Activated T-helper 2 cell treated with anti-CD3 and anti-CD28 coated beads, Interferon-gamma antibody, Interleukin-2, Interleukin-4, amounts not matched to agents 10 μg/mL and 5 μg/mL and 100 μg/mL, durations not matched to agents 14 hours and 24 hours and 36 hours (primary cell): ENCODE data around the gene TMIGD3. TPM values are rescaled to one million over a fixed set of nuclear protein-coding genes. Genes with fewer than 3 reads are reported as not detected.

Experiments
- DNase-seq: peaks from one replicate; pipeline ENCODE4 v3.0.0; 2021; ENCODE audit warnings: low spot score
- H3K27ac Mint-ChIP-seq: one replicate; pipeline ENCODE4 v1.8.0; 2021; ENCODE audit warnings: mixed read lengths
- H3K27me3 Mint-ChIP-seq: one replicate; pipeline ENCODE4 v1.8.0; 2021; ENCODE audit warnings: low read depth, mixed read lengths
- H3K36me3 Mint-ChIP-seq: one replicate; pipeline ENCODE4 v1.8.0; 2021; ENCODE audit warnings: low read depth, mixed read lengths
- H3K4me1 Mint-ChIP-seq: one replicate; pipeline ENCODE4 v1.8.0; 2021; ENCODE audit warnings: low read depth, mixed read lengths
- H3K4me3 Mint-ChIP-seq: one replicate; pipeline ENCODE4 v1.8.0; 2021; ENCODE audit warnings: low read depth, mild to moderate bottlenecking, moderate library complexity, mixed read lengths
- H3K9me3 Mint-ChIP-seq: one replicate; pipeline ENCODE4 v1.8.0; 2021; ENCODE audit warnings: mixed read lengths
- intact Hi-C: fragments of 100-400 bp; cut with micrococcal nuclease; formaldehyde crosslinking; loops from one replicate; pipeline ENCODE4 v1.15.1; 2023
- total RNA-seq: library from RNA; stranded (reverse); gene quantifications from 2 replicates; pipeline ENCODE4 v1.2.3, GENCODE V29; 2022

The TMIGD3 gene
- total RNA-seq, 1 donor from 2014 or later = 0.30 TPM

DNA sequence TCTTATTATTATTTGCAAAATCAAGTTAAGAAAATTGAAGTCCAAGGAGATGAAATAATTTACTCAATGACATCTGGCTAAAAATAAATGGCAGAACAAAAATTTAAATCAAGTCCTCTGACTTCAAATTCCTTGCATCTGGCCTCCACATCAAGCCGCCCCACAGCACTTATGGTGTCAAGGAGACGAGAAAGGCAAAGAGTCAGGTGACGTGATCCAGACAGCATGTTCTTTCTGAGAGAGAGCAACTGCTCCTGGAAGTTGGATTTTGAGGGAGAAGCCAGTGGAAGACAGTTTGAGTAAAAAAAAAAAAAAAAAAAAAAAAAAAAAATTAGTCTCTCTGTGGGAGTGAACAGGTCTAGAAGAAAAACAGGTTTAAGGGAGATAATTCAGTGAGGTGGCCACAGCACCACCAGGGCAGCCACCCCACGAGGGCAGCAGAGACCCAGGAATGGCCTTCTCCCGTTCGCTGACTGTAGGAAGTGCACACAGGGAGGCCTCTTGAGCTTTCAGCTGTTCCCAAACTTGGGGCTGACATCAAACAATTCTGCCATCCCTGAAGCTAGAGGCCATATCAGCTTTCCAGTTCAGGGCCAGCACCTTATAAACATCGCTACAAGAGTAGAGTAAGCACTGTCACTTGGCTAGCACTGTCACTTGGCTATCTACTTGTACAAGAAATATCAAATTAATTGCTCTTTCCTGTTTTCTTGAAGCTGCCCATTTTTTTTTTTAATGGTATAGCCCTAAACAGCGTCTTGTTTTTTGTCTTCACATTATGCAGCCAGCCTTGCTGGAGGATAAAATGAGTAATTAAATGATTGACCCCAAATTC is 21.8 kb downstream of the TMIGD3 start:
- Mint-ChIP-seq H3K4me1 (peaks cover 27% of the 10 kb centered on the region), H3K4me3 (no peak overlapping the region), H3K36me3 (peaks cover 13% of the 10 kb centered on the region), H3K27me3 (peaks cover 9% of the 10 kb centered on the region), H3K27ac (no peak overlapping the region), H3K9me3 (no peaks in the 10 kb centered on the region)
- intact Hi-C loops = loop anchor here (1.0 kb wide), 1 partner anchor 266 kb away; no protein-coding TSS in a partner anchor
- DNase-seq = peak; percentile 42

DNA sequence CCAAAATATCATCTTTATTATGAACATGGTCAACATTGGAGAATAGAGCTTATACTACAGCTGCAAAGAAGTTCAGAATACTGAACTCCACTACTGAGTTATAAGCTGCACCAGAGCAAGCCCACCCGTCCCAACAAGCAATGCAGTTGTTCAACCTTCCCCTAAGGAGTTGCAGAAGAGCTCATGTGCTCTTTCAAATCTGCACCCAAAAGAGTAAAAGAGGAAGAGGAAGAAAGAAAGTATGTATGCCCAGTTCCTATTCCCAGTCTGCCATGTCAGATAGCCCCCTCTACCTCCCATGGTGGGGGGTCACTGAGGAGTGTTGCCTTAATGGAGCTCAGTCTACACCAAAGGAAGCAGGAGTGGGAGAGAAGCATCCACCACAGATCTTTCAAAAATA is 22.8 kb downstream of the TMIGD3 start:
- no peak for DNase-seq
- Mint-ChIP-seq H3K4me3 (no peak overlapping the region), H3K27ac (no peak overlapping the region), H3K4me1 (peaks cover 37% of the 10 kb centered on the region), H3K9me3 (no peaks in the 10 kb centered on the region), H3K36me3 (peaks cover 13% of the 10 kb centered on the region), H3K27me3 (peaks cover 9% of the 10 kb centered on the region)
- intact Hi-C loops = loop anchor here (1.0 kb wide), 1 partner anchor 267 kb away; no protein-coding TSS in a partner anchor

DNA sequence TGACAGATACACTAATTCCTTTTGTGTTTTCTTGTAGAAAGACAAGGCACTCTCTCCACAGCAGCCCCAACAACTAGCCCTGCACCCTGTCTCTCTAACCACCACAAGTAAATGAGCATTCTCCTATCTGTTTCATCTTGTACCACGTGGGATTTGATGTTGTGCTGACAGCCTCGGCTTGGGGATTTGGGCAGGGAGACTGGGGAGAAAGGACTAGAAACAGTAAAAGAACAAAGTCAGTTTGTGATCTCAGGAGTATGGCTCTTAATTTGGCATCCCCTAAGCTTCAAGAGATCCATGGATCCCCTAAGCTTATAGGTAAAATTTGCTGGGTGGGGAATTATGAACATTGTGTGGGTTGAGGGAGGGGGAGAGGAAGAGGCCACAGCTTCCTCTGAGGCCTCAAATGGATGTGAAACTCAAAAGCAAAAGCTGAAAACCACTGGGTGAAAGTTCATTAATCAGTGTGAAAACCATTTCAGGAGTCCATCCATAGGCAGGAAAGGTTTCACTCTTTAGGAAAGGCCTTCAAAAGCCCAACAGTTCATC is 26.6 kb downstream of the TMIGD3 start:
- DNase-seq = peak; percentile 59
- peak overlapping the region; percentile 70 for H3K27ac Mint-ChIP-seq
- H3K27me3 Mint-ChIP-seq = peaks cover 9% of the 10 kb centered on the region
- intact Hi-C loops = loop anchor here (1.0 to 10.0 kb wide), 6 partner anchors 20 to 842 kb away; partner anchors contain the start of genes CD53, CHI3L2 and DDX20
- no peaks in the 10 kb centered on the region for H3K9me3 Mint-ChIP-seq
- peaks cover 20% of the 10 kb centered on the region for H3K36me3 Mint-ChIP-seq
- H3K4me1 Mint-ChIP-seq = peaks cover 53% of the 10 kb centered on the region
- peak overlapping the region; percentile 44 for H3K4me3 Mint-ChIP-seq

- H3K4me1 Mint-ChIP-seq = peaks cover 49% of the 10 kb centered on the region
- H3K36me3 Mint-ChIP-seq = peaks cover 20% of the 10 kb centered on the region
- intact Hi-C loops = loop anchor here (2.0 to 10.0 kb wide), 5 partner anchors 21 to 841 kb away; partner anchors contain the start of genes CD53 and CHI3L2
Measured at GRCh38 chr1:111476214-111476613, 27.2 kb downstream of the TMIGD3 start.

GRCh38 chr1:111475701-111476100 is 27.7 kb downstream of the TMIGD3 start:
- peaks cover 7% of the 10 kb centered on the region for H3K27me3 Mint-ChIP-seq
- peak overlapping the region; percentile 70 for H3K27ac Mint-ChIP-seq
- peak overlapping the region; percentile 44 for H3K4me3 Mint-ChIP-seq
- H3K4me1 Mint-ChIP-seq = peaks cover 49% of the 10 kb centered on the region
- intact Hi-C loops = loop anchor here (1.0 to 10.0 kb wide), 7 partner anchors 21 to 841 kb away; partner anchors contain the start of genes ATP5PB, CD53, CHI3L2 and WDR77
- peaks cover 20% of the 10 kb centered on the region for H3K36me3 Mint-ChIP-seq
- H3K9me3 Mint-ChIP-seq = no peaks in the 10 kb centered on the region
- peak; percentile 30 for DNase-seq

More at GRCh38 chr1:111476214-111476613, 27.2 kb downstream of the TMIGD3 start:
- Mint-ChIP-seq H3K27ac (peak overlapping the region; percentile 70), H3K4me3 (peak overlapping the region; percentile 44), H3K9me3 (no peaks in the 10 kb centered on the region), H3K27me3 (peaks cover 9% of the 10 kb centered on the region)
- no peak for DNase-seq

- Mint-ChIP-seq H3K27me3 (peaks cover 1% of the 10 kb centered on the region), H3K4me3 (peak overlapping the region; percentile 76), H3K9me3 (no peaks in the 10 kb centered on the region), H3K4me1 (peaks cover 49% of the 10 kb centered on the region), H3K36me3 (peaks cover 20% of the 10 kb centered on the region), H3K27ac (no peak overlapping the region)
- intact Hi-C loops = loop anchor here (10.0 kb wide), 3 partner anchors 250 to 840 kb away; partner anchors contain the start of genes CD53 and CHI3L2
- DNase-seq = no peak
Measured at GRCh38 chr1:111474521-111474920, 28.9 kb downstream of the TMIGD3 start.

DNA sequence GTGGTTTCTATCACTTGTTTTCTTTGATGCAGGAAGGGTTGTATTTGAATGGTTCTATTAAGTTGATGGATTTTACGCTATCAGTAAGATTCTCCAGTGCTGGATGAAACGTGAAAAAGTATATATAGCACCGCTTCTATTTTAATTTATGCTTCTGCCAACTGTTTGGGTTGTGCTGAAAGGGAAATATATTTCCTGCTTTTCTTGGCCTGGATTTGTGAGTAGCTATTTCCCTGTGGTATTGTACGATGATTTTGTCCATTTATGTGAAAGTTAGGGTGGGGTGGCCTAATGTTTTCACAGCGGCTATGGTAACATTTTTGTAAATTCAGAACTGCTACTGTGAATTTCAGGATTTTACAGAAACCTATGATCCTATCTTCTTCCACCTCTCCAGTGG is 29.3 kb downstream of the TMIGD3 start:
- peaks cover 1% of the 10 kb centered on the region for H3K27me3 Mint-ChIP-seq
- peak overlapping the region; percentile 76 for H3K4me3 Mint-ChIP-seq
- DNase-seq = no peak
- peaks cover 20% of the 10 kb centered on the region for H3K36me3 Mint-ChIP-seq
- no peaks in the 10 kb centered on the region for H3K9me3 Mint-ChIP-seq
- intact Hi-C loops = loop anchor here (10.0 kb wide), 3 partner anchors 249 to 839 kb away; partner anchors contain the start of genes CD53 and CHI3L2
- peak overlapping the region; percentile 80 for H3K27ac Mint-ChIP-seq
- peaks cover 49% of the 10 kb centered on the region for H3K4me1 Mint-ChIP-seq

GRCh38 chr1:111471538-111471937 is 31.9 kb downstream of the TMIGD3 start:
- DNase-seq = no peak
- Mint-ChIP-seq H3K9me3 (no peaks in the 10 kb centered on the region), H3K27me3 (no peaks in the 10 kb centered on the region), H3K27ac (peak overlapping the region; percentile 34), H3K4me1 (peaks cover 34% of the 10 kb centered on the region), H3K36me3 (peaks cover 15% of the 10 kb centered on the region), H3K4me3 (no peak overlapping the region)
- intact Hi-C loops = loop anchor here (10.0 kb wide), 3 partner anchors 247 to 837 kb away; partner anchors contain the start of genes CD53 and CHI3L2

DNA sequence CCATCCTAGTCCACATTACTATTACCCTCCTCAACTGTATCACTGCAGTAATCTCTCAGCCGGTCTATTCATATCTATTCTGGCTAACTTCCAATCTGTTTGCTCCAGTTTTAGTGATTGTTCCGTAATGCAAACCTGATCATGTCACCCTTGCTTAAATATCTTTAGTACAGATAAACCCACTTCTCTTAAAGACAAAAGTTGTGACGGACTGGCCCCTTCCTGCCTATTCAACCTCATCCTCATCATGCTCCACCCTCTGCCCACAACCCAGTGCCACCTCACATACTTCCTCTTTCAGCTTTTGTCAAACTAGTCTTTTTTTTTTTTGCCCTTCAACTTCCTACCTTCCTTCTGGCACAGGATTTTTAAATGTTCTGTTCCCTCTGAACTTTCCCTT is 32.4 kb downstream of the TMIGD3 start:
- Mint-ChIP-seq H3K27me3 (no peaks in the 10 kb centered on the region), H3K4me1 (peaks cover 28% of the 10 kb centered on the region), H3K27ac (no peak overlapping the region), H3K4me3 (no peak overlapping the region), H3K36me3 (peaks cover 15% of the 10 kb centered on the region), H3K9me3 (no peaks in the 10 kb centered on the region)
- DNase-seq = peak; percentile 65
- intact Hi-C loops = loop anchor here (10.0 kb wide), 3 partner anchors 246 to 836 kb away; partner anchors contain the start of genes CD53 and CHI3L2

DNA sequence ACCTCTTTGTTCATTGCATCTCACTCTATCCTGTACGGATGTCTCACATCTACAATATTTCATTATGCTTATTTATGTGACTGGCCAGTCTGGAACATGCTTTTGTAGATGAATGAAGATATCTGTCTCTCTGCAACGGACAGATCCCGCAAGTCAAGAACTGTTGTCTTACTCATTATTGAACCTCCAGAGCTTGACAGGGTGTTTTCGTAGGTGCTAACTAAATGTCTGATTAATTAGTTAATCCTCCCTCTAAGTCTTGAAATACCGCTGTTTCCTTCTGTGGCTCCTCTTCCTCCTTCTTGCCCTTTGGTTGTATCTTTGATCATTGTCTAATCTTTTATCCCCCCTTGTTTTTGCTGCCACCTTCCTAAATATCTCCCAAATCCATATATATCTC is 32.8 kb downstream of the TMIGD3 start:
- Mint-ChIP-seq H3K27me3 (no peaks in the 10 kb centered on the region), H3K27ac (no peak overlapping the region), H3K9me3 (no peaks in the 10 kb centered on the region), H3K4me1 (peaks cover 24% of the 10 kb centered on the region), H3K36me3 (peaks cover 15% of the 10 kb centered on the region), H3K4me3 (no peak overlapping the region)
- intact Hi-C loops = loop anchor here (10.0 kb wide), 3 partner anchors 246 to 836 kb away; partner anchors contain the start of genes CD53 and CHI3L2
- no peak for DNase-seq

DNA sequence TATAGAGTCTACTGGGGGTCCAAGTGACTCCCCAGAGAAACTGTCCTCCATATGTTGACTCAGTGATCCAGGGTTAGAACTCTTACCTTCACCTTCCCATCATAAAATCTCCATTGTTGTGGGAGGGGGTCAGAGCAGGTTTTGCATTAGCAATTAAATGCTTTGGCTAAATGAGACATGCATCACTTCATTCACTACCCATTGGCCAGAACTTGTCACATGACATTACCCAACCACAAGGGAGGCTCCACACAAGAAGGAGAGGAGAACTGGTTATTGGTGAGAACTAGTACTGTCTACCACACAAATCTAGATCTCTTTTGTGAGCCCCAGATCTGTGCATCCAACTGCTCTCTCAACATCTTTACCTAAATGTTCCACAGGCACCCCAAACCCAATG is 33.9 kb downstream of the TMIGD3 start:
- no peak for DNase-seq
- H3K4me1 Mint-ChIP-seq = peaks cover 17% of the 10 kb centered on the region
- H3K4me3 Mint-ChIP-seq = no peak overlapping the region
- no peak overlapping the region for H3K27ac Mint-ChIP-seq
- peaks cover 23% of the 10 kb centered on the region for H3K36me3 Mint-ChIP-seq
- no peaks in the 10 kb centered on the region for H3K9me3 Mint-ChIP-seq
- no peaks in the 10 kb centered on the region for H3K27me3 Mint-ChIP-seq
- intact Hi-C loops = no loop called here

GRCh38 chr1:111468717-111469100 is 34.7 kb downstream of the TMIGD3 start:
- H3K4me1 Mint-ChIP-seq = peaks cover 18% of the 10 kb centered on the region
- DNase-seq = no peak
- no peak overlapping the region for H3K4me3 Mint-ChIP-seq
- H3K9me3 Mint-ChIP-seq = no peaks in the 10 kb centered on the region
- intact Hi-C loops = no loop called here
- no peak overlapping the region for H3K27ac Mint-ChIP-seq
- peaks cover 30% of the 10 kb centered on the region for H3K36me3 Mint-ChIP-seq
- no peaks in the 10 kb centered on the region for H3K27me3 Mint-ChIP-seq
